Fibroblast of the conjunctiva (primary cell): ENCODE results near the gene RNF103.
"Not testable (repeated sequence)": the region's sequence is repeated elsewhere in the genome, so short reads cannot be mapped to it uniquely, and the experiment has no call there.

Experiments used
- DNase-seq: peaks from one replicate; pipeline ENCODE4 v3.0.0-alpha.2; 2010; ENCODE audit warnings: low read depth

Gene RNF103, protein sequence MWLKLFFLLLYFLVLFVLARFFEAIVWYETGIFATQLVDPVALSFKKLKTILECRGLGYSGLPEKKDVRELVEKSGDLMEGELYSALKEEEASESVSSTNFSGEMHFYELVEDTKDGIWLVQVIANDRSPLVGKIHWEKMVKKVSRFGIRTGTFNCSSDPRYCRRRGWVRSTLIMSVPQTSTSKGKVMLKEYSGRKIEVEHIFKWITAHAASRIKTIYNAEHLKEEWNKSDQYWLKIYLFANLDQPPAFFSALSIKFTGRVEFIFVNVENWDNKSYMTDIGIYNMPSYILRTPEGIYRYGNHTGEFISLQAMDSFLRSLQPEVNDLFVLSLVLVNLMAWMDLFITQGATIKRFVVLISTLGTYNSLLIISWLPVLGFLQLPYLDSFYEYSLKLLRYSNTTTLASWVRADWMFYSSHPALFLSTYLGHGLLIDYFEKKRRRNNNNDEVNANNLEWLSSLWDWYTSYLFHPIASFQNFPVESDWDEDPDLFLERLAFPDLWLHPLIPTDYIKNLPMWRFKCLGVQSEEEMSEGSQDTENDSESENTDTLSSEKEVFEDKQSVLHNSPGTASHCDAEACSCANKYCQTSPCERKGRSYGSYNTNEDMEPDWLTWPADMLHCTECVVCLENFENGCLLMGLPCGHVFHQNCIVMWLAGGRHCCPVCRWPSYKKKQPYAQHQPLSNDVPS

DNA sequence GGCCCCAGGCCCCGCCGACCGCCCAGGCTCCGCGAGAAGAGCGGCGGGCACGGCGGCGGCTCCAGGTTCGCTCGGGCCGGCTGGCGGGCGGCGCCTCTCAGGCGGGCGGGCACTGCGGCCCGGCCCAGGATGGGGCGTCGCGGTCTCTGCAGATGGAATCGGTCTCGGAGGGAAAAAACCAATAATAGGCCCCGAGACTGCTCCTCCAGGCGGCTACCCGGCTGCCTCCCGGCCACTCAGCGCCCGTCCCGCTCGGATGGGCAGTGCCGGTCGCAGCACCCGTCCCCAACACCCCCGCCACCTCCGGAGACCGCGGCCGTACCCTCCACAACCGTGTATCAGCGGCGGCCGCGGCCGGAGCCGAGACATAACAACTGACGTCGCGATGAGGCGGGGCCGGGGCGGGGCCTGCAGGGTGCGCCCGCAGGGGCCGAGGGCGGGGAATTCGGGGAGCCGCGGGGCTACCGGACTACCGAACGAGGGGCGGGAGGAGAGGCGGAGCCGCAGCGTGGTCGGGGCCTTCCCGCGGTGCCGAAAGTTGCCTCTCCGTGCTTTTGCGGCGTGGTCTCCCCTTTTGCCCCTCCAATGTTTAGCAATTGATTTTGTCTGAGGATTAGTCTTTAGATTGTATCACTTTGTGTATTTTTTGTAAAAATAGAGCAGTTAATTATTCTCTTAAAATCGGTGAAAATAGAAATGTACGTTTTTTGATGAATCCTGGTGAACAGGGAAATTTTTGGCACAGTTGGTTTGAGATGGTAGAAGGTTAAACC lies at the start of gene RNF103:
Gene RNF103 (minus strand): TSS at position 372 of the 773 bp plus-strand sequence. CDS start 979 bp downstream, outside the sequence.
- DNase-seq = peak; percentile 76

DNA sequence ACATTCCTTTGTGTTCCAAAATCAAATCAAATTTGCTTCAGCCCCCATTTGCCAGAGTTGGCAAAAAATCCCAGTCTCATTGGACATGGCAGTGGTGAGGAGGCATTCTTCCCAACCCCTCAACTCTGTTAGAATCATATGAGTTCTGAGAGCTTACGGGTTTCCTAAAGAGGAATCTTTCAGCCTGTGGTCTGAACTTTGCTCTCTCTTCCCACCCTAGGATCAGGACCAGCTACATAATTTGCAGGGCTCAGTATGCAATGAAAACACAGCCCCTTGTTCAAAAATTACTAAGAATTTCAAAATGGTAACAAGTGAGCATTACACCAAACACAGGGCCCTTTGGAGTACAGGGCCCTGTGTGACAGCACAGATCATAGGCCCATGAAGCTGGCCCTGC lies 49.3 kb upstream of the RNF103 start:
- no peak for DNase-seq

DNA sequence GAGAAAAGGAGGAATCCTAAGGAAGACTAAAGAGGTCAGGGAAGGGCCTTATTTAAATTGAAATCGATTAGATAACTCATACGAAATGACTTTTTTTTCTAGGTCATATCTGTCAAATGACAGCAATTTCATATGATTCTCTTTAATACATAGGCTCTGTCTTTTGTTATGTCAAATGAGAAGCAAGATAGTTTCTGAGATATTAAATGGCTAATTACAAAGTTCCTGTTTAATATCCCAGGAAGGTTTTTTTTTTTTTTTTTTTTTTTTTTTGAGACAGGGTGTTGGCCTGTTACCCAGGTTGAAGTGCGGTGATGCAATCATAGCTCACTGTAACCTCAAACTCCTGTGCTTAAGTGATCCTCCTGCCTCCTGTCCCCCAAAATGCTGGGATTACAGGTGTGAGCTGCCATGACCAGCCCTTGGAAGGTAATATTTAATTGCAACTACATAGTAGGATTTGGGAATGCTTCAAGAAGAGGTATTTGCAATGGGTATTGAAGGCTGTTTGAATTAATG lies 48.4 kb upstream of the RNF103 start:
- no peak for DNase-seq

DNA sequence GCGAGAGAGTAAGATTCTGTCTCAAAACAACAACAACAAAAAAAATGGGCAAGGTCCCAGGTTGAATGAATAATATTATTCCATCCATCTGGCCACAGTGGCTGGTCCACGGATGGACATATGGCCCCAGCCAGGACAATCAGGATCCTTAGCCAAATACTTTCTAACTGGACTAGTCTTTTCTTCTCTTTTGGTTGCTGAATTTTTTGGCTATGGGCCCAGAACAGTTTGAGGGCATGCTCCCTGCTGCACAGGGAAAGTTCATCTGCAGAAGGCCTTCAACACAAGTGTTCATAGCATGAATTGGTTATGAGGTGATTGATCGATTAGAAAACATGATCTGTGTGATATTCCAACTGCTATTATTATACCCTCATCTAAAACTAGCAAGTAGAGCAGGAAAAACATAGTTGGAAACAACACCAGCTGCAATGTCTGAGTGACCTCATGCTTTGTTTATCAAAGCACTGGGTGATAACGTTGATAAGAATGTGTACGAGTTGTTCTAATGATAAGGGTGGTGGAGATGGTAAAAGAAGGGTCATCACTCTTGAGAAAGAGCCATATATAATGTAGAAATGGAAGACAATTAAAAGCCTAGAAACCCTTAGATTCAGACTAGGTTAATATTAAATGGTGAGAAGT lies 47.8 kb upstream of the RNF103 start:
- DNase-seq = no peak

DNA sequence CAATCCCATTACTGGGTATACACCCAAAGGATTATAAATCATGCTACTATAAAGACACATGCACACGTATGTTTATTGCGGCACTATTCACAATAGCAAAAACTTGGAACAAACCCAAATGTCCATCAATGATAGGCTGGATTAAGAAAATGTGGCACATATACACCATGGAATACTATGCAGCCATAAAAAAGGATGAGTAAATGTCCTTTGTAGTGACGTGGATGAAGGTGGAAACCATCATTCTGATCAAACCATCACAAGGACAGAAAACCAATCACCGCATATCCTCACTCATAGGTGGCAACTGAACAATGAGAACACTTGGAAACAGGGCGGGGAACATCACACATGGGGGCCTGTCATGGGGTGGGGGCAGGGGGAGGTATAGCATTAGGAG lies 45.7 kb upstream of the RNF103 start:
- not testable (repeated sequence) for DNase-seq

DNA sequence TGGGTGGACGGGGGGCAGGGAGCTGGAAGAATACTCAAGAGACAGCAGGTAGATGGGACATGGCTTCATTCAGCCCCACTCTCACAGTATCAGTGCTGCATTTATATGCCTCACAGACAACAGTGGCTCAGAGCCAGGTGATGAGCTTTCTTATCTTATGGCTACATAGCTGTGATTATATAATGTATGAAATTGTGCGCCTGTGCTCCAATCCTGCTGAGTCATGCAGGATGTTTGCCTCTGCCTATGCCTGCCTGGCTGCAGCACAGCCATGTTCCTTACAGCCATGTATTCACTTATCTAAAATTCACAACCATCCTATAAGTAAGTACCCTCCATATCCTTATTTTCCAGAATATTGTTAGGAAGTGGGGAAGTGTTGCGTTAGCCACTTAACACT lies 37.7 kb upstream of the RNF103 start:
- no peak for DNase-seq

DNA sequence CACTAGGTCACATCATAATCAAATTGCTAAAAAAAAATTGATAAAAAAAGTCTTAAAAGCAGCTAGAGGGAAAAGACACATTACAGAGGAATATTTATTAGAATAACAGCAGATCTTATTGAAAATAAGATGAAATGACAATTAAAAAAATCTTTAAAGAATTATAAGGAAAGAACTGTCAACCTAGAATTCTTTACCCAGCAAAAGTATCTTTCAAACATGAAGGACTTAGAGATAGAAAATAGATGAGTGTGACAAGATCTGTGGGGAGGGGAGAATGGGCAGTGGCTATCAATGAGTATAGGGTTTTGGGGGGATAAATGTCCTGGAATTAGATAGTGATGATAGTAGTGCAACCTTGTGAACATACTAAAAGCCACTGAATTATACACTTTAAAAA lies 26.5 kb upstream of the RNF103 start:
- DNase-seq = no peak

DNA sequence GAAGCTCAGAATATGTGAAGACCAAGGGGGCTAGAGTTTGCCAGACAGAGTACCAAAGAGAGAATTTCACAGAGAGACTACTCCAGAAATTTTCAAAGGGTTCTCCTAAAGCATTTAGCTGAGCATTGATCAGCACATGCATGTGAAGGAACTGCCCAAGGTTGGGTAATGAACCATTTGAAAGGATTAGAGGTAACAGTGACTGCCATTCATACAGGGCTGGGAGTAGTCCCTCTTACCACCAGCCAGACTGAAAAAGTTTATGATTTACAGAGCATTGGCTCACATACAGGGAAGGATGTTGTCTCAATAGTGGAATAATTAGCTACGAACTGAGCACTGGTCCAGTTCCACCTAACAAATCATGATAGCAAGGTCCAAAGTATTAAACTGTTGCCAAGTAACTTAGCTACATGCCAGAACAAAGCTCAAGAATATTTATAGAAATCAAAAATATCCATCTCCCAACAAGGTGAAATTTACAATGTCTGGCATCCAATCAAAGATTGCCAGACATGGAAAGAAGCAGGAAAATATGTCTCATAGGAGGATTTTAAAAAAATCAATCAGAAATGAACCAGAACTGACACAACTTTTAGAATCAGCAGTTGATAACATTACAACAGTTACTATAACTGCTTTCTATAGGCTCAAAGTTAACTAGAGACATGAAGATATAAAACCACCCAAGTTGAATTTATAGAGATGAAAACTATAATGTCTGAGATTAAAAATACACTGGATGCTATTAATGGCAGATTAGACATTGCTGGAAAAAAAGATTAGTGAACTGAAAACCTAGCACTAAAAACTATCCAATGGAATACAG lies 25.7 kb upstream of the RNF103 start:
- no peak for DNase-seq

DNA sequence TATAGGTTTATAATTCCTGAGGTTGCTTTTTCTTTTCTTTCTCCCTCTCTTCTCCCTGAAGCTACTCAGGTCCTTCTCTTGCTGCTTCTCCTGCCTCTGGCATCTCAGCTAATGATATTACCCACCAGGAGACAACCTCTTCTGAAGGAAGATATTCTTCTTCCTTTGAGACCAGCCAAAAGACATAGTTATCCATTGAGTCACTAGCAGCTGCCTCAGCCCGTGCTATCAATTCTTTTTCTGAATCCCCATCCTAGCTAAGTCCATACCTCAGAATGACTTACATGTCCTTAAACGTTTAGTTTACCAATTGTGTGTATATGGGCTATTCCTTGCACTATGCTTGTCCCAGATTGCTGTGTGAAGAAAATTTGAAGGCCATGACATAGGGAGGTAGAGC lies 25.0 kb upstream of the RNF103 start:
- no peak for DNase-seq

DNA sequence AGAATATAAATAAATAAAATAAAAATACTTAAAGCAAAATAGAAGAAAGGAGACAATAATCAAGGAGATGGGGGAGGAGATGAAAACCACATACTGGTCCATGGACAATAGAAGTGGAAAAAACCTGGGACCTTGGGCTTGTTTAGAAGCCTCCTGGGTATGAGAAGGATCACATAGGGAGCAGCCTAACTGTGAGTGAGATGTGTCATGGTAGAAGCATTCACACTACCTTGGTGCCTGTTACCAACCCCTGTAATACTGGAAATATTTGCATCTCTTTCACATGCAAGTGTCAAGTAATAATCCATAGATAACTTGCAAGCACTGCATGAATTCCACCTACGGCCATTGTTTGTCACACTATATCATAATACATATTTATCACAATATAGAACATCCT lies 23.2 kb upstream of the RNF103 start:
- DNase-seq = no peak

DNA sequence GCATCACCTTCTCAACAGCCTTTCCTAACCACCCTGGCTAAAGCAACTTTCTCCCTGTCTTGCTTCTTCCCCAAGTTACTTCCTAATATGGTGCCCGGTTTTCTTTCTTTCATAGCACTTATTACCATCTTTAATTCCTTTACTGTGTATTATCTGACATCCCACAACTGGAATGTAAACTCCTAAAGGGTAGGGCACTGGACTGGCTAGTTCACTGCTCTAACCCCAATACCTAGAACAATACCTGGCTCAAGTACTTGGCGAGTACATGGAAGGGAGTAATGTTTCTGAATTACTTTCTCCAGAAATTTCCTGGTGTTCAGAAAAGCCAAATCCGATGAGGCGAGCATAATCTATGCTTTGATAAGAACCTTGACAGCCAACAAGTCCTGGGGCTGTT lies 22.7 kb upstream of the RNF103 start:
- DNase-seq = no peak

DNA sequence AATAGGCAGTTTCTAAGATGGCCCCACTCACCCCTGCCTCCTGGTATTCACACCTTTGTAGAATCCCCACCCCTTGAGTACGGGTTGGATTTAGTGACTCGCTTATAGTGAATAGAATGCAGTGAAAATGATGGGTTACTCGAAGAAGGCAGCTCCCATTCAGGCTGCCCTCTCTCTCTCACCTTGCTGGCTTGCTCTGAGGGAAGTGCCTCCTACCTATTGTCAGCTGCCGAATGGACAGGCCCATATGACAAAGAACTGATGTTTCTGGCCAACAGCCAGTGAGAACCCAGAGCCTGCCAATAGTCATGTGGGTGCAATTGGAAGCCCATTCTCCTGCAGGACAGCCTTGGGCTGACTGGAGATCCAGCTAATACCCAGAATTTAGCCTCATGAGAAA lies 22.1 kb upstream of the RNF103 start:
- no peak for DNase-seq

DNA sequence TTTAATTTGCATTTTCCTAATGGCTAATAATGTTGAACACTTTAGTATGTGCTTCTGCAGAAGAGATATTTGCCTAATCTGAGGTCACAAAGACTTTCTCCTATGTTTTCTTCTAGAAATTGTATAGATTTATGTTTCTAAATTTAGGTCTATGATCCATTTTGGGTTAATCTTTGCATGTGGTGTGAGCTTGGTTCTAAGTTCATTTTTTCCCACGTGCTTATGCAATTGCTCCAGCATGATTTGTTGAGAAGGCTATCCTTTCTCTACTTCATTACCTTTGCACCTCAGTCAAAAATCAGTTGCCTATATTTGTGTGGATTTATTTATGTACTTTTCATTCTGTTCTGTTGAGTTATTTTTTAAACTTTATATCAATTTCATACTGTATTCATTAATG lies 15.0 kb upstream of the RNF103 start:
- no peak for DNase-seq

DNA sequence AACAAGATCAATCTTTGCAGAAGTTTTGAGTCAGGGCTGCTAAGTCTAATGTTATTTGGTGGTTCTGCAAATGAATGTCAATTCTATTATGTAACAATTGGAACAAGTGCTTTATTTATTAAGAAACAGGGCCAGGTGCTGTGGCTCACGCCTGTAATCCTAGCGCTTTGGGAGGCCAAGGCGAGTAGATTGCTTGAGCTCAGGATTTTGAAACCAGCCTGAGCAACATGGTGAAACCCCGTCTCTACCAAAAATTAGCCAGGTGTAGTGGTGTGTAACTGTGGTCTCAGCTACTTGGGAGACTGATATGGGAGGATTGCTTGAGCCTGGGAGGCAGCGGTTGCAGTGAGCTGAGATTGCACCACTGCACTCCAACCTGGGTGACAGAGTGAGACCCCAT lies 13.2 kb upstream of the RNF103 start:
- DNase-seq = no peak

DNA sequence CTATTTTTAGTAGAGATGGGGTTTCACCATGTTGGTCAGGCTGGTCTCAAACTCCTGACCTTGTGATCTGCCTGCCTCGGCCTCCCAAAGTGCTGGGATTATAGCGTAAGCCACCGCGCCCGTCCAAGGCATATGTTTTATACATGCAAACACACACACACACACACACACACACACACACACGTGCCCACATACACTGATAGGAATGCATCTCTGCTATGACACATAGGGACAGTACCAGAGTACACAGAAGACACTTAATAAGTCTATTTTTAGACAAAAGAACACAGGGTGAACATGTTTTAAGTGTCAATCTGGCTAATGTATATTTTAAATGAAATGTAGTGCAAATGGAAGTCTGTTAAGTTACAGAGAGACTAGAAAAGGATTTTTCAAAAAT lies 10.7 kb upstream of the RNF103 start:
- DNase-seq = no peak

DNA sequence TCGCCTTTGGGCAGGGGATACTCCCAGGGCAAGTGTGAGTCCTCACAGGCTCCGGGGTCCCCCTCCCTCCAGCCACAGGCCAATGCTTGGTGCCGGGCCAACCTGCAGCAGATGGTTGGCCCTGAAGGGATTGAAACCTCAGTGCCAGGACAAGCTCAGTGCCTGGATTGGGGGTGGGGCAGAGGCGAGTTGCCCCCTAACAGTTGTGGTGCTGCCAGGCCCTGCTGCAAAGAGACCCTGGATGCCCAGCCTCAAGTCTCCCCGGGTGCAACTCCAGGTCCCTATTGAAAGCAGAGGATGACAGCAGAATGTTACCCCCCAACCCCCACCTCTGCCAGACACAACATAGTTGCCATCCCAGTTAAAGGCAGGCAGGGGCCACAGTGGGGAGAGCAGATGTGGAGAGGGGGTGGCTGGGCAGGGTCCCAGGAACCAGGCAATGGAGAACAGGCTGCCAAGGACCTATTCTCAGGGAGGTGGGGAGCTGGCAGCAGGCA lies 9.5 kb upstream of the RNF103 start:
- no peak for DNase-seq

DNA sequence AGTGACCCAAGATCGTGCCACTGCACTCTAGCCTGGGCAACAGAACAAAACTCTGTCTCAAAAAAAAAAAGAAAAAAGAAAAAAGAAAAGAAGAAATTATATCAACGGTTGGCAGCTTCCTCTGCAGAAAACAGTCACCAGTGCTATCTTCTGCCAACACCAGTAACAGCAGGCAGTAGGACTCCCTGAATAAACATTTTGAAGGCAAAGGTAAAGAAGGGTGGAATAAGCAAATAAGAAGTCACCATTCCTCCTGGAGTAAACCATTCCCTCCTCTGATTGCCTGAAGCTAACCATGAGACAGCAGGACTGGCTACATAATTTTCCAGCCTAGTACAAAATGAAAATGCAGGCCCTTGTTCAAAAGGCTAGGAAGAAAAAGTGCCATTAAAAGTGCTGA lies 9.0 kb upstream of the RNF103 start:
- no peak for DNase-seq

DNA sequence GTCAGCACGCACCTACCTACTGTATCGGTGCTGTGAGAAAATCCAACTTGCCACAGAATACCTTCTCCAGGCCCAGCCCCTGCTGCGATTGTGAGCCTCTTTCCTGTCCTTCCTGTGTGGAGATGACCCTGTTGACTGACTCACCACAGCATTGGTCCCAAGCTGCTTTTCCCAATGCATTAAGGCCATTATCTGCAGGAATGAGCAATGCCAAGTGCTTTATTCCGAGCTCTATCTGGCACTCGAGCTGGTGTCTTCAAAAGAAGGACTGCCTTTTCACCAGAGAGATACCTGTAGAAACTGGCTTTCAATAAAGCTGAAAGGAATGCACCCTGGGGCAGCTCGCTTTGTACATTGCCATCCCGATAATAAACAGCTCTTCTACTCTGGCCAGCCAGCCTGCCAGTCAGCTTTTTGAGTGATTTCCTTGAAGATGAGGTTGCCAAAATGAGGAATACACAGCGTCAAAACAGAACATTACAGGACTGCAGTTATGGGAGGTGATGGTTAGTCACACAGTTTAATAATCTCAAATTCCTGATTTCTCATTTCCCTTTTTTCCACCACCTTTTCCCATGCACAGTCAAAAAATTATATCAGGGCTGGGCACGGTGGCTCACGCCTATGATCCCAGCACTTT lies 8.3 kb upstream of the RNF103 start:
- DNase-seq = no peak

DNA sequence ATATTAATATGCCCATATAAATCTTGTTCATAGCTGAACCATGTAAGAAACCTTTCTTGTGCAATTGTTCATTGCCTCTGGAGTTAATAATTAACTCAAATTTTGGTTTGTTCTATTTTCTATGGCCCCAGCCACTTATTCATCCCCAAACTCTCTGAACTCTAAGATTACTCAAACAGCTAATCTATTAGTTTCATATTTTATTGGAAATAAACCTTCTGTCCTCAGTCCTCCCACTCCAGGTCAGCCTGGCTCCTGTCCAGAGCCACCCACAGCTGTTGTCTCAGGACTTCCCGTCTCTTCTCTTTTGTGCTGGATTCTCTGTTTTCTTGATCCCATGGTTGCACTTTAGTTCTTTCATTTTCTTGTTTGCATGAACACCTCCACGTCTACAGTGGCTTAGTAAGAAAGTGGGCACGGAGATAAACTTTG lies 4.4 kb upstream of the RNF103 start:
- no peak for DNase-seq

DNA sequence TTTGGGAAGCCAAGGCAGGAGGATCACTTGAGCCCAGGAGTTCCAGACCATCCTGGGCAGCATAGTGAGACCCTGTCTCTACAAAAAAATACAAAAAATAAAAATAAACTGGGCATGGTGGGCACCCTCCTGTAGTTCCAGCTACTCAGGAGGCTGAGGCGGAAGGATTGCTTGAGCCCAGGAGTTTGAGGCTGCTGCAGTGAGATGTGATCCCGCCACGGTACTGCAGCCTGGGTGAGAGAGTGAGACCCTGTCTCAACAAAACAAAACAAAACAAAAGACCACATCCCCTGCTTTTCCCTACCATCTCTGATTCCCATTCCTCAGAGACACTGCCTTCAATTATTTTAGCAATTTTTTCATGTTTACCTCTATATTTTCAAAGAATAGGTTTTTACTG lies 3.9 kb upstream of the RNF103 start:
- no peak for DNase-seq

DNA sequence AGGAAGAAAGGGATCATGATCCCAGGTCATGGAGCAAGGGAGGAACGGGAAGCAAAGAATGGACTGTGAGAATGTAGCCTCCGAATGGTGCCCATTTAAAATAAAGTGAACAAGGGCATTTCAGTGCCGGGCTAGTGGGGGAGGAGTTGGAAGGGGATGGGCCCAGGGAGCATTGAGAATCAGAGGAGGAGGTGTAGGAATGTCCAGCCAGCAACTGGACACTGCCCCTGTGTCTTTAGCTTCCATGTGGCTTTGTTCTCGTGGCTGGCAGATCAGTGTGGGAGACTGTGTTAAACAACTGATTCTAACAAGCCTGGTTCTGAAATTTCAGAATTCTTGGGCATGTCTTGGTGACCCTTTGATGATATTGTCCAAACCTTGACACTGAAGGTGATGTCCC lies 1.4 kb upstream of the RNF103 start:
- DNase-seq = no peak
